ENCODE results near the gene DOHH.
"Not testable (repeated sequence)": the region's sequence is repeated elsewhere in the genome, so short reads cannot be mapped to it uniquely, and the experiment has no call there.

DOHH gene

DNA sequence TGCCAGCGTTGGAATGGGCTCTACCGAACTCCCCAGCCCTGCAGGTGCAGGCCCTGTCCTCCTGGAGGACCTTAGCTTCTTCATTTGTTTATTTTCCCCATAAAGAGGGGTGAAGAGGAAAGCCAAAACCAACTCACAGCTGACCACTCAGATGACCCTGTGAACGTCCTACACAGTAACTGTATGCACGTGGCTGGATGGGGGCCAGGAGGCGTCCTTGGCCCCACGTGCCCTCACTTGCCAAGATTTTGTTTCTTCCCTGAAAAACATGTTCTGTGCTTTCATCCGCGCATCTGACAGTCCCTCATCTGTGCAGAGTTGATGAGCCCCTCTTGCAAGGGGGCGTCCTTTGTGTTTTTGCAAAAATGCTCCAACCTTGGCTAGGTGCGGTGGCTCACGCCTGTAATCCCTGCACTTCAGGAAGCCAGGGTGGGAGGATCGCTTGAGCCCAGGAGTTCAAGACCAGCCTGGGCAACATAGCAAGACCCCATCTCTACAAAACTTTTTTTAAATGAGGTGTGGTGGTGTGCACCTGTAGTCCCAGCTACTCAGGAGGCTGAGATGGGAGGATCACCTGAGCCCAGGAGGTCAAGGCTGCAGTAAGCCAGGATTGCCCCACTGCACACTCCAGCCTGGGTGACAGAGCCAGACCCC, 33.2 kb upstream of the DOHH start:
- Histone ChIP-seq H3K9ac (ENCODE audit: low read depth, low read length) (no peak overlapping the region), H3K27ac (ENCODE audit: low read depth, low read length) (no peak overlapping the region), H3K27me3 (ENCODE audit: control insufficient read depth, insufficient read depth, low read length) (no peaks in the 10 kb centered on the region), H3K4me3 (ENCODE audit: low read depth, low read length) (no peak overlapping the region), H3K9me3 (ENCODE audit: control insufficient read depth, insufficient read depth, low read length) (no peaks in the 10 kb centered on the region), H3K36me3 (ENCODE audit: control insufficient read depth, insufficient read depth, low read length) (peaks cover 50% of the 10 kb centered on the region), H3K4me1 (ENCODE audit: control insufficient read depth, insufficient read depth, low read length) (no peaks in the 10 kb centered on the region)

DNA sequence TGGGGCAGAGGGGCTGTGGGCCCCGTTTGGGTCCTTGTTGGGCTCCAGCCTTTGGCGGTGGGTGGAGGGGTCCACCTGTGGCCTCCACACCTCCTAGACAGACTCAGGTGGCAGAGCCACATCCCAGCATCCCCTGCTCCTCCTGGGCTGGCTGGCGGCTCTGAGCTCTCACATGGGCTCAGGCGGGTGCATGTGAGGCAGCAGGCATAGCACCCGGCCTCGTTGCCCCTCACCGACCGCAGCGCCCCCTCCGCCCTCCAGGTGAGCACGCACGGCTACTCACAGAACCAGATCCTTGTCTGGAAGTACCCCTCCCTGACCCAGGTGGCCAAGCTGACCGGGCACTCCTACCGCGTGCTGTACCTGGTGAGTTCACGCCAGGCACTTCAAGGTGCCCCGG, 32.6 kb upstream of the DOHH start:
- H3K36me3 ChIP-seq (ENCODE audit: control insufficient read depth, insufficient read depth, low read length) = peaks cover 50% of the 10 kb centered on the region
- H3K27me3 ChIP-seq (ENCODE audit: control insufficient read depth, insufficient read depth, low read length) = no peaks in the 10 kb centered on the region
- no peaks in the 10 kb centered on the region for H3K4me1 ChIP-seq (ENCODE audit: control insufficient read depth, insufficient read depth, low read length)
- H3K9ac ChIP-seq (ENCODE audit: low read depth, low read length) = no peak overlapping the region
- H3K4me3 ChIP-seq (ENCODE audit: low read depth, low read length) = no peak overlapping the region
- no peak overlapping the region for H3K27ac ChIP-seq (ENCODE audit: low read depth, low read length)
- no peaks in the 10 kb centered on the region for H3K9me3 ChIP-seq (ENCODE audit: control insufficient read depth, insufficient read depth, low read length)

DNA sequence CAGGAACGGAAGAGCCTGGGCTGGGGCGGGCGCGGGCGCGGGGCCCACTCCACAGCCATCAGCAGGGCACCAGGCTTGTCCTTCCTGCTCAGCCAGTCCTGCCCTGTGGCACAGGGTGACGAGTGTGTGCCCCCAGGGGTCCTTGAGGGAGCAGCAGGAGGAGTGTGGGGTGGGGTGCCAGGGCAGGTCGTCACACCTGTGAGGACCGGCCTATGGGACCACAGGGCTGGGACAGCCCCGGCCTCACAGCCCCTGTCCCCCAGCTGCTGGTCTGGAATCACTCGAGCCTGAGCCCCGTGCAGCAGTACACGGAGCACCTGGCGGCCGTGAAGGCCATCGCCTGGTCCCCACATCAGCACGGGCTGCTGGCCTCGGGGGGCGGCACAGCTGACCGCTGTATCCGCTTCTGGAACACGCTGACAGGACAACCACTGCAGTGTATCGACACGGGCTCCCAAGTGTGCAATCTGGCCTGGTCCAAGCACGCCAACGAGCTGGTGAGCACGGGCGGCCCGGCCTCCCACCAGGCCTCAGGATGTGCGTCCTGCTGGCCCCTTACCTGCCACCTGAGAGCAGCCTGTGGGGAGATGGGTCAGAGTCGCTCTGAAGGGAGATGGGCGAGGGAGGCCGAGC, 31.8 kb upstream of the DOHH start:
- Histone ChIP-seq H3K4me3 (ENCODE audit: low read depth, low read length) (no peak overlapping the region), H3K36me3 (ENCODE audit: control insufficient read depth, insufficient read depth, low read length) (peaks cover 55% of the 10 kb centered on the region), H3K27ac (ENCODE audit: low read depth, low read length) (no peak overlapping the region), H3K9me3 (ENCODE audit: control insufficient read depth, insufficient read depth, low read length) (no peaks in the 10 kb centered on the region), H3K4me1 (ENCODE audit: control insufficient read depth, insufficient read depth, low read length) (no peaks in the 10 kb centered on the region), H3K27me3 (ENCODE audit: control insufficient read depth, insufficient read depth, low read length) (no peaks in the 10 kb centered on the region), H3K9ac (ENCODE audit: low read depth, low read length) (no peak overlapping the region)

DNA sequence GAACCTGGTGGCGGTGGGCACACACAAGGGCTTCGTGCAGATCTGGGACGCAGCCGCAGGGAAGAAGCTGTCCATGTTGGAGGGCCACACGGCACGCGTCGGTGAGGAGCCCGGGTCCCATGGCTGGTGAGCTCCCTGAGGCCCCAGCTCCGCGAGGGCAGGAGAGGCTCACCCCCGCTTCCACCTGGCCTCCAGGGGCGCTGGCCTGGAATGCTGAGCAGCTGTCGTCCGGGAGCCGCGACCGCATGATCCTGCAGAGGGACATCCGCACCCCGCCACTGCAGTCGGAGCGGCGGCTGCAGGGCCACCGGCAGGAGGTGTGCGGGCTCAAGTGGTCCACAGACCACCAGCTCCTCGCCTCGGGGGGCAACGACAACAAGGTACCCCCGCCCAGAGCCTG, 31.2 kb upstream of the DOHH start:
- H3K9me3 ChIP-seq (ENCODE audit: control insufficient read depth, insufficient read depth, low read length) = no peaks in the 10 kb centered on the region
- no peaks in the 10 kb centered on the region for H3K27me3 ChIP-seq (ENCODE audit: control insufficient read depth, insufficient read depth, low read length)
- no peak overlapping the region for H3K4me3 ChIP-seq (ENCODE audit: low read depth, low read length)
- peaks cover 60% of the 10 kb centered on the region for H3K36me3 ChIP-seq (ENCODE audit: control insufficient read depth, insufficient read depth, low read length)
- no peaks in the 10 kb centered on the region for H3K4me1 ChIP-seq (ENCODE audit: control insufficient read depth, insufficient read depth, low read length)
- no peak overlapping the region for H3K27ac ChIP-seq (ENCODE audit: low read depth, low read length)
- no peak overlapping the region for H3K9ac ChIP-seq (ENCODE audit: low read depth, low read length)

DNA sequence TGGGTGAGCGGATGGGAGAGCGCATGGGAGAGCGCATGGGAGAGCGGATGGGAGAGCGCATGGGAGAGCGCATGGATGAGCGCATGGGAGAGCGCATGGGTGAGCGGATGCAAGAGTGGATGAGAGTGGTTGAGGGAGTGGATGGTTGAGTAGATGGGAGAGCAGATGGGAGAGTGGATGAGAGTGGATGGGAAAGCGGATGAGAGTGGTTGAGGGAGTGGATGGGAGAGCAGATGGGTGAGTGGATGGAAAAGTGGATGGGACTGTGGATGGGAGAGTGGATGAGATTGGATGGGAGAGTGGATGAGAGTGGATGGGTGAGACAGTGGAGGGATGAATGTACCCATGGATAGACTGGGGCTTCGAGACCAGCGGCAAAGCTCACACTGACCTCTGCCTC, 29.9 kb upstream of the DOHH start:
- no peaks in the 10 kb centered on the region for H3K9me3 ChIP-seq (ENCODE audit: control insufficient read depth, insufficient read depth, low read length)
- no peak overlapping the region for H3K4me3 ChIP-seq (ENCODE audit: low read depth, low read length)
- no peaks in the 10 kb centered on the region for H3K4me1 ChIP-seq (ENCODE audit: control insufficient read depth, insufficient read depth, low read length)
- H3K9ac ChIP-seq (ENCODE audit: low read depth, low read length) = no peak overlapping the region
- no peak overlapping the region for H3K27ac ChIP-seq (ENCODE audit: low read depth, low read length)
- H3K36me3 ChIP-seq (ENCODE audit: control insufficient read depth, insufficient read depth, low read length) = peaks cover 57% of the 10 kb centered on the region
- H3K27me3 ChIP-seq (ENCODE audit: control insufficient read depth, insufficient read depth, low read length) = no peaks in the 10 kb centered on the region

DNA sequence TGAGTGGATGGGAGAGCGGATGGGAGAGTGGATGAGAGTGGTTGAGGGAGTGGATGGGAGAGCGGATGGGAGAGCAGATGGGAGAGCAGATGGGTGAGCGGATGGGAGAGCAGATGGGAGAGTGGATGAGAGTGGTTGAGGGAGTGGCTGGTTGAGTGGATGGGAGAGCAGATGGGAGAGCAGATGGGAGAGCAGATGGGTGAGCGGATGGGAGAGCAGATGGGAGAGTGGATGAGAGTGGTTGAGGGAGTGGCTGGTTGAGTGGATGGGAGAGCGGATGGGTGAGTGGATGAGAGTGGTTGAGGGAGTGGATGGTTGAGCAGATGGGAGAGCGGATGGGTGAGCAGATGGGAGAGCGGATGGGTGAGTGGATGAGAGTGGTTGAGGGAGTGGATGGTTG, 28.8 kb upstream of the DOHH start:
- H3K9ac ChIP-seq (ENCODE audit: low read depth, low read length); H3K27ac ChIP-seq (ENCODE audit: low read depth, low read length); H3K9me3 ChIP-seq (ENCODE audit: control insufficient read depth, insufficient read depth, low read length); H3K27me3 ChIP-seq (ENCODE audit: control insufficient read depth, insufficient read depth, low read length); H3K4me3 ChIP-seq (ENCODE audit: low read depth, low read length); H3K4me1 ChIP-seq (ENCODE audit: control insufficient read depth, insufficient read depth, low read length): not testable (repeated sequence)
- peaks cover 53% of the 10 kb centered on the region for H3K36me3 ChIP-seq (ENCODE audit: control insufficient read depth, insufficient read depth, low read length)

DNA sequence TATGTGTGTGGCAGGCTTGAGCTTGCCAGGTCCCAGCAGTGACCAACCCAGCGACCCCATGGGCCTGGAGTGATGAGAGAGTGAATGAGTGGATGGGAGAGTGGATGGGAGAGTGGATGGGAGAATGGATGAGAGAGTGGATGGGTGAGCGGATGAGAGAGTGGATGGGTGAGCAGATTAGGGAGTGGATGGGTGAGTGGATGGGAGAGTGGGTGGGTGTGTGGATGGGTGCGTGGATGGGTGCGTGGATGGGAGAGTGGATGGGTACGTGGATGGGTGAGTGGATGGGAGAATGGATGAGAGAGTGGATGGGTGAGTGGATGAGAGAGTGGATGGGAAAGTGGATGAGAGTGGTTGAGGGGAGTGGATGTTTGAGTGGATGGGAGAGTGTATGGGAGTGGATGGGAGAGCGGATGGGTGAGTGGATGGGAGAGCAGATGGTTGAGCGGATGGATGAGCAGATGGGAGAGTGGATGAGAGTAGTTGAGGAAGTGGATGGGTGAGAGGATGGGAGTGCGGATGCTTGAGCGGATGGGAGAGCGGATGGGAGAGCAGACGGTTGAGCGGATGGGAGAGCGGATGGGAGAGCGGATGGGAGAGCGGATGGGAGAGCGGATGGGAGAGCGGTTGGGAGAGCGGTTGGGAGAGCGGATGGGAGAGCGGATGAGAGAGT, 28.2 kb upstream of the DOHH start:
- Histone ChIP-seq H3K9me3 (ENCODE audit: control insufficient read depth, insufficient read depth, low read length) (no peaks in the 10 kb centered on the region), H3K9ac (ENCODE audit: low read depth, low read length) (no peak overlapping the region), H3K4me3 (ENCODE audit: low read depth, low read length) (no peak overlapping the region), H3K27me3 (ENCODE audit: control insufficient read depth, insufficient read depth, low read length) (no peaks in the 10 kb centered on the region), H3K4me1 (ENCODE audit: control insufficient read depth, insufficient read depth, low read length) (no peaks in the 10 kb centered on the region), H3K27ac (ENCODE audit: low read depth, low read length) (no peak overlapping the region), H3K36me3 (ENCODE audit: control insufficient read depth, insufficient read depth, low read length) (peaks cover 55% of the 10 kb centered on the region)

DNA sequence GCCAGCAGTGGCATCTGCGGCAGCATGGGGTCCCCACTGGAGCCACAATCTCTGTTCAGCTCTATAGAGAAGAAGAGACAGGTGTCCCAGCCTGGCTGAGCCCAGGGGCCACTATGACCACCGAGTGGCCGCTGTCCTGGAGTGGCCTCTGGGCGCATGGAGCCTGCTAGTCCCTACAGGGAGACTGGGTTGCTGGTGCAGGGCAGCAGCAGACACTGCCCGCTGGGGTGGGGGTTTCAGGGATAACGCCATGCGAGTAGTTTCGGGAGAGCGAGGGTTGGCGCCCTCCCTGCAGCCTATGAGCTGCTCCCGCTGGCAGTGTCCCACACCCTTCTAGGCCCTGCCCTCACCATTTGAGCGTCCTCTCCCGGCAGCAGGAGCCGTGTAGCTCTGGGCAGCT, 27.6 kb upstream of the DOHH start:
- Histone ChIP-seq H3K9me3 (ENCODE audit: control insufficient read depth, insufficient read depth, low read length) (no peaks in the 10 kb centered on the region), H3K4me1 (ENCODE audit: control insufficient read depth, insufficient read depth, low read length) (no peaks in the 10 kb centered on the region), H3K36me3 (ENCODE audit: control insufficient read depth, insufficient read depth, low read length) (peaks cover 54% of the 10 kb centered on the region), H3K27me3 (ENCODE audit: control insufficient read depth, insufficient read depth, low read length) (no peaks in the 10 kb centered on the region), H3K9ac (ENCODE audit: low read depth, low read length) (no peak overlapping the region), H3K4me3 (ENCODE audit: low read depth, low read length) (no peak overlapping the region), H3K27ac (ENCODE audit: low read depth, low read length) (no peak overlapping the region)

DNA sequence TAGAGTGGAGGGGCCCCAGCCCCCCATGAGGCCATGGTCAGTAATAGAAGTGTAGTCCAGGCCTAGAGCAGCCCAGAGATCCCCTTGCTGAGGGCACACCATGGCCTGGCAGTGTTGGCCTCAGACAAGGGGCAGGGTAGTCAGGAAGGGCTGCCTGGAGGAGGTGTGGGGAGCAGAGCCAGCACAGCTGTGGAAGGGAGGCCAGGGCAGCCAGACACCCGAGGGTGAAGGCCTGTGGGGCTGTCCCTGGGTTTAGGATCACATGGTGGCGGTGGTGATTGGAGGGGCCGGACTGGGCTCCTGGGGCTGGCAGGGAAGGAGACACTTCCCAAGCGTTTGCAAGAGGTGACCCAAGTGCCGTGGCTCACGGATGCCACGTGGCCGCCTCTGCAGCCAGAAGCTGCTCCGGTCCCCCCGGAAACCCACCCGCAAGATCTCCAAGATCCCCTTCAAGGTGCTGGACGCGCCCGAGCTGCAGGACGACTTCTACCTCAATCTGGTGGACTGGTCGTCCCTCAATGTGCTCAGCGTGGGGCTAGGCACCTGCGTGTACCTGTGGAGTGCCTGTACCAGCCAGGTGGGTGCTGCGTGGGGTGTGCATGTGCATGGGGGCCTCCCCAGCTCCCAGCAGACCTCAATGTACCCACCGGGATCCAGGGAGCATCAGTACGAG, 26.9 kb upstream of the DOHH start:
- no peak overlapping the region for H3K4me3 ChIP-seq (ENCODE audit: low read depth, low read length)
- no peaks in the 10 kb centered on the region for H3K9me3 ChIP-seq (ENCODE audit: control insufficient read depth, insufficient read depth, low read length)
- no peaks in the 10 kb centered on the region for H3K4me1 ChIP-seq (ENCODE audit: control insufficient read depth, insufficient read depth, low read length)
- no peak overlapping the region for H3K9ac ChIP-seq (ENCODE audit: low read depth, low read length)
- H3K36me3 ChIP-seq (ENCODE audit: control insufficient read depth, insufficient read depth, low read length) = peaks cover 49% of the 10 kb centered on the region
- no peaks in the 10 kb centered on the region for H3K27me3 ChIP-seq (ENCODE audit: control insufficient read depth, insufficient read depth, low read length)
- H3K27ac ChIP-seq (ENCODE audit: low read depth, low read length) = no peak overlapping the region

DNA sequence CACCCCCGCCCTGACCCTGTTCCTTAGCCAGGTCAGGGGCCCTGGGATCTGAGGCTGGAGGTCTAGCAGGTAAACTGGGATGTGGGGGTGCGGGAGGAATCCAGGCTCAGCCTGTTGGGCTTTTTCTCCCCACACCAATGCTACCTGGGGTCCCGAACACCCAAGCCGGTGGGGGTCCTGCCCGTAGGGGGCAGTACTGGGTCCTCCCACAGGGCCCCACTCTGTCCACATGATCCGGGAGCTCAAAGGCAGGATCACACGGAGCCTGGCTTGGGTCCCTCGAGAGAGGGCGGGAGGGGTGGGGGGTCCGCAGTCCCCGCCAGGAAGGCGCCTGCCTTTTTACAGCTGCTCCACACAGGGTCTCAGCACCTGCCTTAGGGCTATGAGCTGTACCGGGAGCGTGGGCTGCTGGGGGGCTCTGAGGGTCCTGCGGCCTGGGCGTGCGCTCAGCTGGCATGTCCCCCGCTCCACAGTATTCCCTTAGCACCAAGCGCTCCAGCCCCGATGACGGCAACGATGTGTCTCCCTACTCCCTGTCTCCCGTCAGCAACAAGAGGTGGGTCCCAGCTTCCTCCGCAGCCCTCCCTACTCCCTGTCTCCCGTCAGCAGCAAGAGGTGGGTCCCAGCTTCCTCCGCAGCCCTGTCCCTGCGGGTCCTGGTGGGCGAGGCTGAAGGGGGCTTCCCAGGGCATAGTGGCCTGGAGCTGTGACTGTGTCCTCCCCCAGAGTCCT, 26.2 kb upstream of the DOHH start:
- H3K9me3 ChIP-seq (ENCODE audit: control insufficient read depth, insufficient read depth, low read length) = no peaks in the 10 kb centered on the region
- H3K27ac ChIP-seq (ENCODE audit: low read depth, low read length) = no peak overlapping the region
- H3K9ac ChIP-seq (ENCODE audit: low read depth, low read length) = no peak overlapping the region
- H3K4me1 ChIP-seq (ENCODE audit: control insufficient read depth, insufficient read depth, low read length) = no peaks in the 10 kb centered on the region
- no peaks in the 10 kb centered on the region for H3K27me3 ChIP-seq (ENCODE audit: control insufficient read depth, insufficient read depth, low read length)
- H3K36me3 ChIP-seq (ENCODE audit: control insufficient read depth, insufficient read depth, low read length) = peaks cover 42% of the 10 kb centered on the region
- no peak overlapping the region for H3K4me3 ChIP-seq (ENCODE audit: low read depth, low read length)

Measured in HUES48 (cell line).